Measurements from ENCODE around the gene PSENEN.

The PSENEN gene

DNA sequence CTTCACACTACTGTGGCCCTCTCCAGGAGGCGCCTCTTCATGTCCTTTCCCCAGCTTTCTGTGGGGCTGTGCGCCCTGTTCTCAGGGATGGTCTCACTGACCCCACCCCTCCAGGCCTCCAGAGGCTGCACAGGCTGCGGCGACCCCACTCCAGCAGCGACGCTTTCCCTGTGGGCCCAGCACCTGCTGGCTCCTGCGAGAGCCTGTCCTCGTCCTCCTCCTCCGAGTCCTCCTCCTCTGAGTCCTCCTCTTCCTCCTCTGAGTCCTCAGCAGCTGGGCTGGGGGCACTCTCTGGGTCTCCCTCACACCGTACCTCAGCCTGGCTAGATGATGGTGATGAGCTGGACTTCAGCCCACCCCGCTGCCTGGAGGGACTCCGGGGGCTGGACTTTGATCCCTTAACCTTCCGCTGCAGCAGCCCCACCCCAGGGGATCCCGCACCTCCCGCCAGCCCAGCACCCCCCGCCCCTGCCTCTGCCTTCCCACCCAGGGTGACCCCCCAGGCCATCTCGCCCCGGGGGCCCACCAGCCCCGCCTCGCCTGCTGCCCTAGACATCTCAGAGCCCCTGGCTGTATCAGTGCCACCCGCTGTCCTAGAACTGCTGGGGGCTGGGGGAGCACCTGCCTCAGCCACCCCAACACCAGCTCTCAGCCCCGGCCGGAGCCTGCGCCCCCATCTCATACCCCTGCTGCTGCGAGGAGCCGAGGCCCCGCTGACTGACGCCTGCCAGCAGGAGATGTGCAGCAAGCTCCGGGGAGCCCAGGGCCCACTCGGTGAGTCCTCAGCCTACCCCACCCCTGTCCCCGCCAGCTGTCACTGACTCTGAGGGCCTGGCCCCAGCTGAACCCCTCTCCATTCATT, 41.1 kb downstream of the PSENEN start:
- no peak for DNase-seq (ENCODE audit: low read depth)
- no peak for TF ChIP-seq CTCF (IDR thresholded peaks at IDR 0.05; ENCODE audit: control insufficient read depth, insufficient read depth, low read depth, low read length, missing control alignments)
- H3K4me3 ChIP-seq (ENCODE audit: control insufficient read depth, low read depth, low read length) = no peak overlapping the region

GRCh38 chr19:35787227-35787799, 41.9 kb downstream of the PSENEN start:
- H3K4me3 ChIP-seq (ENCODE audit: control insufficient read depth, low read depth, low read length) = no peak overlapping the region
- DNase-seq (ENCODE audit: low read depth) = no peak
- no peak for TF ChIP-seq CTCF (IDR thresholded peaks at IDR 0.05; ENCODE audit: control insufficient read depth, insufficient read depth, low read depth, low read length, missing control alignments)

DNA sequence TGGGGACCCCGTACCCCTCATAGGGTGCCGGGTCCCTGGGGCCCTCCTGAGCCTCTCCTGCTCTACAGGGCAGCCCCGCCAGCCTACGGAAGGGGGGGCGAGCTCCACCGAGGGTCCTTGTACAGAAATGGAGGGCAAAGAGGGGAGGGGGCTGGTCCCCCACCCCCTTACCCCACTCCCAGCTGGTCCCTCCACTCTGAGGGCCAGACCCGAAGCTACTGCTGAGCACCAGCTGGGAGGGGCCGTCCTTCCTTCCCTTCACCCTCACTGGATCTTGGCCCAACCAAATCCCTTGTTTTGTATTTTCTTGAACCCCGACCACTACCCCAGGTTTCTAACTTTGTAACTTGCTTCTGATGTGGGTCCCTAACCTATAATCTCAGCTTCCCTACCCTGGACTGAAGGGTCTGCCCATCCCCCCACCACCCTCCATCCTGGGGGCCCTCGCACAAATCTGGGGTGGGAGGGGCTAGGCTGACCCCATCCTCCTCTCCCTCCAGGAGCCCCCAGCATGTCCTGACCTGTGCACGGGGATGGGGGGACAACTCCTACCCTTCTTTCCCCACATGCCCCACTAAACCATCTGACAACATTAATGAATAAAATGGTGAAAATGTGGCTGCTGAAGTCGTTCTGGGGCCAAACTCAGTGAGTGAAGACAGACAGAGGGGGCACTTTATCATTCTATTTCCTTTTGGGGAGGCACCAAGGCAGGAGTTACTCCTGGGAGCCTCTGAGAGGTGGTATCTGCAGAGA, 42.9 kb downstream of the PSENEN start:
- no peak overlapping the region for H3K4me3 ChIP-seq (ENCODE audit: control insufficient read depth, low read depth, low read length)
- no peak for TF ChIP-seq CTCF (IDR thresholded peaks at IDR 0.05; ENCODE audit: control insufficient read depth, insufficient read depth, low read depth, low read length, missing control alignments)
- no peak for DNase-seq (ENCODE audit: low read depth)

GRCh38 chr19:35789195-35789977, 43.9 kb downstream of the PSENEN start:
- TF ChIP-seq CTCF (IDR thresholded peaks at IDR 0.05; ENCODE audit: control insufficient read depth, insufficient read depth, low read depth, low read length, missing control alignments) = no peak
- no peak for DNase-seq (ENCODE audit: low read depth)
- no peak overlapping the region for H3K4me3 ChIP-seq (ENCODE audit: control insufficient read depth, low read depth, low read length)

DNA sequence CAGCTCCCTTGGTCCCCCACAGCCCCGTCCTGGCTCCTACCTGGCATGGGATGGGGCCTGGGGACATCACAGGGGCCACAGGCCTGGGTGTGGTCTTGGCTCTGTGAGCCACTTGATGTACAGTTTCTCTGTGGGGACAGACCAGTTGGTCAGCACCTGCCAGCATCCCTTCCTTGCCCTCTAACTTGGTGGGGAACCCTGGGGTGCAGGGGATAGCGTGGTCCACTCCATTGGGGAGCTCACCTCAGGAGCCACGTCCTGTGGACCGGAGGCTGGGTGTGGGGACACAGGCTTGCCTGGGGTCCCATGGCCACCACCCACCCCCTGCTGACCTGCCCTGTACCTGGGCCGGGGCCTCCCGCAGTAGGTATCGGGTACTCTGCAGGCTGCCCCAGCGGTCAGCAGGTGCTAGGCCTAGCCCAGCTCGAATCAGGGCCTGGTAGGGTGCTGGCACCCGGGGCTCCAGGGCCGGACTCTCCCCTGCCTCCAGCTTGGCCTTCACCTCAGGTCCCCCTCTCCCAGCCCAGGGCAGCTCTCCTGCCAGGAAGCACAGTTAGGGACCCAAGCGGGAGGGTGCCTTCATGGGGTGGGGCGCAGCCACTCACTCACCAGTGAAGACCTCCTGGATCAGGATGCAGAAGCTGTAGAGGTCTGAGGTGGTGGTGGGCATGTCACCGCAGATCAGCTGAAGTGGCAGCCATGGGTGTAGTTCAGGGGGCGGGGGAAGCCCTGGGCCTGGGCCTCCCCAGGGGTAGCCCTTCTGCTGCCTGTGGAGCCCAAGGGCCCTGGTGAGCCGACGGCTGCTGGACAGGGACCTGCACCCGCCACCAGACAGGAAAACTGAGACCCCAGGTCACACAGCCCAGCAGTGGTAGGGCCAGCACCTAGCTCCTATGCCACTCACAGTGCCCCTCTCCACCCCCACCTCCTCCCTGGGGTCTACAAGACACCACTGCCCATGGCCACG, 44.8 kb downstream of the PSENEN start:
- no peak for TF ChIP-seq CTCF (IDR thresholded peaks at IDR 0.05; ENCODE audit: control insufficient read depth, insufficient read depth, low read depth, low read length, missing control alignments)
- no peak for DNase-seq (ENCODE audit: low read depth)
- H3K4me3 ChIP-seq (ENCODE audit: control insufficient read depth, low read depth, low read length) = no peak overlapping the region

All from AG09309 (cell line).